NCI-H2029 treated with DMSO at 0.1 percent for 48 hours (cell line): Measurements from ENCODE around the gene PTPRT.

Source experiments
- DNase-seq: peaks from one replicate; lab custom pipeline; 2025; lab: John Stamatoyannopoulos, UW

PTPRT gene

GRCh38 chr20:42376131-42376530 is 813.6 kb downstream of the PTPRT start:
- DNase-seq: no peak

- DNase-seq: no peak
Observed at GRCh38 chr20:42373049-42373448, 816.7 kb downstream of the PTPRT start.

GRCh38 chr20:42370075-42370474 is 819.6 kb downstream of the PTPRT start:
- DNase-seq: no peak

GRCh38 chr20:42368910-42369309 is 820.8 kb downstream of the PTPRT start:
- no peak for DNase-seq

- DNase-seq: no peak
Observed at GRCh38 chr20:42366626-42367025, 823.1 kb downstream of the PTPRT start.

- no peak for DNase-seq
Observed at GRCh38 chr20:42364446-42364845, 825.3 kb downstream of the PTPRT start.

GRCh38 chr20:42361402-42361970 is 828.2 kb downstream of the PTPRT start:
- DNase-seq: no peak

GRCh38 chr20:42360621-42361020 is 829.1 kb downstream of the PTPRT start:
- no peak for DNase-seq

GRCh38 chr20:42359617-42360016 is 830.1 kb downstream of the PTPRT start:
- DNase-seq: no peak

- DNase-seq: no peak
Observed at GRCh38 chr20:42352096-42352495, 837.6 kb downstream of the PTPRT start.

GRCh38 chr20:42350521-42350920 is 839.2 kb downstream of the PTPRT start:
- no peak for DNase-seq

GRCh38 chr20:42346189-42347170 is 843.2 kb downstream of the PTPRT start:
- no peak for DNase-seq

- DNase-seq: no peak
Observed at GRCh38 chr20:42341654-42342053, 848.1 kb downstream of the PTPRT start.

- no peak for DNase-seq
Observed at GRCh38 chr20:42340368-42340767, 849.3 kb downstream of the PTPRT start.

GRCh38 chr20:42338294-42339201 is 851.2 kb downstream of the PTPRT start:
- no peak for DNase-seq

GRCh38 chr20:42336576-42336975 is 853.1 kb downstream of the PTPRT start:
- no peak for DNase-seq

- DNase-seq: no peak
Observed at GRCh38 chr20:42319252-42320013, 870.3 kb downstream of the PTPRT start.

GRCh38 chr20:42313704-42314103 is 876.0 kb downstream of the PTPRT start:
- DNase-seq: no peak

- no peak for DNase-seq
Observed at GRCh38 chr20:42309050-42309449, 880.7 kb downstream of the PTPRT start.

- DNase-seq: no peak
Observed at GRCh38 chr20:42308171-42308570, 881.5 kb downstream of the PTPRT start.

GRCh38 chr20:42295592-42295991 is 894.1 kb downstream of the PTPRT start:
- no peak for DNase-seq

- DNase-seq: no peak
Observed at GRCh38 chr20:42294976-42295375, 894.7 kb downstream of the PTPRT start.
